Activated T-cell treated with anti-CD3 and anti-CD28 coated beads for 48 hours (primary cell): Measurements from ENCODE around the gene C2orf76.

ENCODE experiments used
- DNase-seq: peaks from one replicate; pipeline ENCODE4 v3.0.0-alpha.2; 2020; ENCODE audit warnings: low read depth

Gene C2orf76

GRCh38 chr2:119338272-119338671 is 28.4 kb downstream of the C2orf76 start:
- no peak for DNase-seq

DNA sequence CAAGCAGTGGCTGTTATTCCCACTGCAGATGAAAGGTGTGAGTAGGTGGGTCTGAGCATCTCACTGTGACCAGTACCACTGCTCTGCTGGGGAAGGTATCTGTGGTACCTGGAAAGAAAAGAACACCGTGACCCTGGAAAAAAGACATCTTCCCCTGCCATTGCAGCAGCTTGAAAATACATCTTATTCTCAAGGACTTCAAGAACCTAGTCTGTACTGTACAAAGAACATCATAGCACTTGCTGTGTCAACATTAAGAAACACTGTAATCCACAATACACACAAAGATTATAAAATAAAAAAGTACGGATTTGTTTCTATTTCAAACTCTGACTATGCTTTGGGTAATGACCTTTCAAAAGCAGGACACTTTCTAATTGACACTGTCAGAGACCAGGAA is 28.9 kb downstream of the C2orf76 start:
- DNase-seq = no peak

GRCh38 chr2:119333833-119334232 is 32.8 kb downstream of the C2orf76 start:
- DNase-seq = no peak

DNA sequence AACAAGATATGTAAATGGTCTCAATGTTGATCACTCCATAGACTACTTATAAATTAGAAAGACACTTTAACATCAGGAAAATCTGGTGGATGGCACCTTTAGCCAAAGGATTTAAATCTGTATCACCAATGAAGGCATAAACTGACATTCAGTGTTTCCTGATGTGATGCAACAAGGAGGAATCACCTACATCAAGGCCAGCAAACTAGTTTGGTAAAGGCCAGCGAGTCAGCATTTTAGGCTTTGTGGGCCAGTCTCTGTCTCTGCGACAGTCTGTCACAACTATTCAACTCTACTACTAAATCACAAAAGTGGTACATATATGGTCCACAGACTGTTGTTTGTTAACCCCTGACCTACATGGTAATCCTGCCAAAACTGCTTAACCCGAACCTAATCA is 33.3 kb downstream of the C2orf76 start:
- no peak for DNase-seq

DNA sequence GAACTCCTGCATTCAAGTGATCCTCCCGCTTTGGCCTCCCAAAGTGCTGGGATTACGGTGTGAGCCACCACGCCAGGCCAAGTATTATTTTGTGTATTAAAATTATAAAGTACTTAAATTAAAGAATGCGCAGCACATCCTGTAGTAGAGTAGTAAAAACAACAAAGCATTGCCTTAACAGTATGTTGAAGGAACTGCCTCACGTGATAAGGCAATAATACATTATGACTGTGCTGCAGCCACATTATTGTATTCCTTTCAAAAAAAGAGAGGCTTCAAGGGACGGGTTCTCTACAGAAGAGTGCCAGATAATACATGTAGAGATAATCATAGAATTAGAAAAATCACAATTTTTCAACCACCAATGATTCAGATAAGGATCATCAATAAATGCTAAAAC is 33.7 kb downstream of the C2orf76 start:
- DNase-seq = no peak

DNA sequence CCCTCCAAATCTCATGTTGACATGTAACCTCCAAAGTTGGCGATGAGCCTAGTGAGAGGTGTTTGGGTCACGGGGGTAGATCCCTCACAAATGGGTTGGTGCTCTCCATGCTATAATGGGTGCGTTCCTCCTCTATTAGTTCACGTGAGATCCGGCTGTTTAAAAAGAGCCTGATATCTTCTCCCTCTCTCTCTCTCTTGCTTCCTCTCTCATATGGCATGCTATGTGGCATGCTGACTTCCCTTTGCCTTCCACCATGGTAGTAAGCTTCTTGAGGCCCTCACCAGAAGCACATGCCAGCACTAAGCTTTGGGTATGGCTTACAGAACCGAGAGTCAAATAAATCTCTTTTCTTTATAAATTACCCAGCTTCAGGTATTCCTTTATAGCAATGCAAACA is 39.2 kb downstream of the C2orf76 start:
- DNase-seq = no peak

- DNase-seq = no peak
Observed at GRCh38 chr2:119326938-119327337, 39.7 kb downstream of the C2orf76 start.

DNA sequence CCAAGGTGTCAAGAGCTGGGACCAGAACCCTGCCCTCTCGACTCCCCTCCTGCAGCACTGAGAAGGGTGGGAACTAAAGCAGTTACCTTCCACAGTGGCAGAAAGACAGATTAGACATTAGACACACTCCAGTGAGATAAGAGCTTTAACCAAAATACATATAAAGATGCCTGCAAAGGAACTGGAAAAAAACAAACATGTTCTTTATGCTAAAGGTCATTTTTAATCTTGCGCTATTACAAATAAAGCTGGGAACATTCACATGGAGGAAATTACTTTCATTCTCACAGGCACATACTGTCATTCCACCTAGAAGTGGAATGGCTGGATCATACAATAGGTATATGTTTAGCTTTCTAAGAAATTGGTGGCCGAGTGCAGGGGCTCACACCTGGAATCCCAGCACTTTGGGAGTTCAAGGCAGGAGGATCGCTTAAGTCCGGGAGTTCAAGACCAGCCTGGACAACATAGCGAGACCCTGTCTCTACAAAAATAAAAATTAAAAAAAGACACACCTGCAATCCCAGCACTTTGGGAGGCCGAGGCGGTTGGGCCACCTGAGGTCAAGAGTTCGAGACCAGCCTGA is 41.9 kb downstream of the C2orf76 start:
- DNase-seq = no peak

- no peak for DNase-seq
Observed at GRCh38 chr2:119323459-119323858, 43.2 kb downstream of the C2orf76 start.

DNA sequence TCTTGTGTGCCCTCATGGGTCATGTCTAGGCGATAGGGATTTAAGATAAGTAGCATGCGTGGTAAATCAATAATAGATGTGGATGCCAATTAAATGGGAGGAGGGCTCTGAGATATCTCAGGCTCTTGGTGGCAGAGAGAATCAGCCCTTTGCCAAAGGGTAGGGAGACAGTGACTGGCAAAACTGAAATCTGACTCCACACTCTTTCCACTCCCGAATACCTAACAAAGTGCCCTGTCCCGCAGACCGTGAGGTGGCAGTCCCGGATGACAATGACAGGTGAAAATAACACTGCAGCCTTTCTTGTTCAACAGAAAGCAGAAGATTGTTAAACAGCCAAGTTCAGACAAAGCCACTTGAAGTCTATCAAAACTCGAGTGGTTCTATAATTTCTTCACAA is 47.0 kb downstream of the C2orf76 start:
- no peak for DNase-seq

DNA sequence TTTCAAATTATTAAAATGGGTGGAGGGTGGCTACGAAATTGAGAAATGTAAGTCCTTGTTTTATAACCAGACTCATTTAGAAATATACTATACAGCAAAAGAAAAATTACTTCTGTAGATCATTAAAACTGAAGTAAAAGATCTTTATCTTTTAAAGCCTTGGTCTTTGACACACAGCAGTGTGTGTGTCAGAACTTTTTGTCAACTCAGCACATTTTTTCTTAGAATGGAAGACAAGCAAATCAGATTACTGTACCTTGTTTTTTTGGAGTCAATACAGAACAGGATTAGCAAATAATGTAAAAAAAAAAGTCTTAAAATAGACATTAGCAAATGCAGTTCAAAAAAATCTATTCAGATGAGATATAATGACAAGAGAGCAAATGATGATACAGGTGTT is 49.1 kb downstream of the C2orf76 start:
- DNase-seq = no peak

DNA sequence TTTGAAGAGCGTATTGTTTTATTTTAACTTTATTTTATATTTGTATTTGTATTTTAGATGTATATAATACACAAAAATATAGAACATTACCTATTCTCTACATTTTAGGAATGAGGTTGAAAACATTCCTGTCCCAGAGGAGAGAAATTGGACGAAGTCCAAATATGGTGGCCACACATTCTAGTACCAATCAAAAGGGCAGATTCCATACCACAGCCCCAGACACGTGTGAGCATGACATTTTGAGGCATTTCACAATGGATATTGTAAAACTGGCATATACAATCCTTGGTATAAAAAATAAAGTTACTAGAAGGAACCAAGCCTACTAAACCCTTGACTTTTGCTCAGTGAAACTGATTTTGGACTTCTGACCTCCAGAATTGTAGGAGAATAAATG is 50.6 kb downstream of the C2orf76 start:
- DNase-seq = no peak

GRCh38 chr2:119315241-119315925 is 51.3 kb downstream of the C2orf76 start:
- DNase-seq = no peak

GRCh38 chr2:119311831-119312230 is 54.8 kb downstream of the C2orf76 start:
- DNase-seq = no peak

DNA sequence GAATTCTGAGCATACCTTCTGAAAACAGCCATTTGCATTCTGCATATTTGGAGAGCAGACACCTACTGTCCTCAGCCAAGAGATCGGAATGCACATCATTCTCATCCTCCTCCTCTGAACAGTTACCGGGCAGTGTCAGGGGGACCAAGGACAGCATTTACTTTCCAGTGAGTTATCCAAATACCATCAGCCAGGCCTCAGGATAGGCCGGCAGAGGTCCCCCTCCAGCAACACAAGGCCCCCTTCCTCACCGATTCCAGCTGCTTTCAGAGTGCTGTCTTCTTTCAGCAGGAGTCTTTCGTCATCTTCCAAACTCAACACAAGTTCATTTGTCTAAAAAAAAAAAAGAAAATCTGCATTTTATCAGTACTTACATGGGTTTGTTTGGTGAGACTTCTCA is 55.3 kb downstream of the C2orf76 start:
- no peak for DNase-seq

DNA sequence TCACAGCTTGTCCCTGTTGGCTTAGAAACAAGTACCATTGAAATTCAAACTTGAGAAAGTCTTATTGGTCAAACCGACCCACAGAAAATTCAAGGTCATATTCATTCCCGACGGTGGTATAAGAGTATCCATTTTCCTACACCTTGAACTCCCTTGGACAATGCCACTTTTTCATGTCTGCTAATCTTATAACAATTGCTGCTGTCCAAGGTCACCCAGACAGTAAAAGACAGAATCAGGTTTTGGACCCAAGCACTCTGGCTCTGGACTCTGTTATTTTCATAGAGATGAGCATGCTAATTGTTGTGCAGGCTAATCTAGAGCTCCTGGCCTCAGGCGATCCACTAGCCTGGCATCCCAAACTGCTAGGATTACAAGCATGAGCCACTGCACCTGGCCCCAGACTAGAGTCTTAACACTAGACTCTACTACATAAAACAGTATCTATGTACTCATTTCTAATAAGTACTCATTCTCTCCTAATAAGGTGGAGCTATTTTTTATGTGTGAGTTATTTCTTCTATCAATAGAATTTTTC is 57.8 kb downstream of the C2orf76 start:
- DNase-seq = no peak

GRCh38 chr2:119307419-119308140 is 59.1 kb downstream of the C2orf76 start:
- DNase-seq = no peak

DNA sequence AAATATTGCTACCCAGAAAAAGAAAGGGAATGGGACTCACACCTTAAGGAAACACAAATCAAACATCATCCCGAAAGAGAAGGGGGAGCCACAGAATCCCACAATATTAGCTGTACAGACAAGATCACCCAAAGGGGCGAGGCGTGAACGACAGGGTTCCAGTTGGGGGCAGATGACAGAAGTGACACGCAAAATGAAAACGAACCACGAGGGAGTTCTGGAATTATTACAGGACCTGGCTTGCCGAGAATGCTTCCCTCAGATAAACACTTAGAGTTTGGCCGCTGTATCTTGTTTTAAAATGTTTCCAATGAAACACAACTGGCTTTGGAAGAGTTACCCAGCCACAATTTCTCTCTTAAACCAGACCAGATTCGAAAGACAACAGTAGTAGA is 60.4 kb downstream of the C2orf76 start:
- DNase-seq = no peak

- no peak for DNase-seq
Observed at GRCh38 chr2:119305497-119306195, 61.0 kb downstream of the C2orf76 start.

DNA sequence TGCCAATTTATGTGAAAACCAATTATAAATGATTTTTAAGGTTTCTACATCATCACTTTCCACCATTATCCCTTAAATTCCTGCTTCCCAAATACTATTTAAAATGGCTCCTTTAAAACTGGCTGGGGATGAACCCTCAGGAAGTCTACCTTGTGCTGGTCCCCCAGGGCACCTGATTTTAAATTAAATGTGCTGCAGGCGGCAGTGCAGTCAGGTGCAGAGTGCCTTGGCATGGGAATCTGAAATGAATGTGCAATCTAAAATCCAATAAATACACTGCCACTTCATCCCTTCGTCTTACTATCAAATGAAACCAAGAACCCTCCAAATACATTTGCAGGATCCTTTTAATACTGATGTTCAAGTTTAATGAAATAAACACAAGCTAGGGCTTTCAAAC is 61.8 kb downstream of the C2orf76 start:
- no peak for DNase-seq

GRCh38 chr2:119301413-119301812 is 65.2 kb downstream of the C2orf76 start:
- DNase-seq = no peak

- no peak for DNase-seq
Observed at GRCh38 chr2:119295688-119296375, 70.8 kb downstream of the C2orf76 start.
